GM23248 (cell line): ENCODE data around the gene CLPSL2.

Experiments used
- EZH2 ChIP-seq: fragments of 200-600 bp; sonication (generic); IDR thresholded peaks from 2 replicates; pipeline ENCODE4 v1.6.1; 2018; ENCODE audit warnings: antibody characterized with exemption, mild to moderate bottlenecking; ENCODE audit not compliant: insufficient read depth, poor library complexity, severe bottlenecking
- EZH2phosphoT487 ChIP-seq: fragments of 200-600 bp; sonication (generic); IDR thresholded peaks from 2 replicates; pipeline ENCODE4 v1.6.1; 2018; ENCODE audit warnings: antibody characterized with exemption, moderate library complexity, mild to moderate bottlenecking, low read depth; ENCODE audit not compliant: insufficient read depth

DNA sequence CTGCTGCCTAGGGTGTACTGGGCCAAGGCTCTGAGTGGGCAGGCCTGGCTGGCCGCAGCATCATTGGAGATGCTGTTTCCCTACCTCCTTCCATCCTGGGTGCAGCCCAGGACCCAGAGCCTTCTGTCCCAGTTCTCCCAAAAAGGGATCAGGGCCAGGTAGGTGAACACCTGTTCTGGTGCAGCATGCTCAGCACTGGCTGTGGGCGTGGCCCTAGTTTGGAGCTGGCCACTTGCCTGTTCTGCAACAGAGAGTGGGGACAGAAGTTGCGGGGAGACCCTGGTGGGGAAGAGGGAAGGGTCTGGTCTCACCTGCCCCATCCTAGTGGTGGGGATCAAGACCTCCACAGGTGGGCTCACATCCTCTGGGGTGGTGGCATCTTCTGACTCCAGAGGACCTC lies 40.9 kb upstream of the CLPSL2 start:
- no peak for TF ChIP-seq EZH2
- TF ChIP-seq EZH2phosphoT487: no peak
